HG02642 (cell line): Measurements from ENCODE around the gene VANGL2.
A peak's percentile ranks its signal among the peaks of the same experiment; 100 is the strongest.

Source experiments
- ATAC-seq: cut with Tn5 transposase; IDR thresholded peaks from one replicate; pipeline ENCODE4 v1.9.1; 2021; ENCODE audit warnings: mild to moderate bottlenecking; ENCODE audit not compliant: unreplicated experiment, poor library complexity

Gene VANGL2

DNA sequence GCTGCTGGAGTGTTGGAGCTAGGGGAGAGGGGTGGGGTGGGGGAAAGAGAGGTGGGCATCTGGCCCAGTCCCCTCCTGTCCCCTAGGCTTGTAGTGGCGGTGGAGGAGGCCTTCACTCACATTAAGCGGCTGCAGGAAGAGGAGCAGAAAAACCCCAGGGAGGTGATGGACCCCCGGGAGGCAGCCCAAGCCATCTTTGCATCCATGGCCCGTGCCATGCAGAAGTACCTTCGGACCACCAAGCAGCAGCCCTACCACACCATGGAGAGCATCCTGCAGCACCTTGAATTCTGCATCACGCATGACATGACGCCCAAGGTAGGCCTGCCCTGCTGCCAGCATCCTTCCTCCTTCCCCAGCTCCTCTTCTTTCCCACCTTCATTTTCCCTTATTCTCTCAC, 23.6 kb downstream of the VANGL2 start:
- ATAC-seq = no peak

DNA sequence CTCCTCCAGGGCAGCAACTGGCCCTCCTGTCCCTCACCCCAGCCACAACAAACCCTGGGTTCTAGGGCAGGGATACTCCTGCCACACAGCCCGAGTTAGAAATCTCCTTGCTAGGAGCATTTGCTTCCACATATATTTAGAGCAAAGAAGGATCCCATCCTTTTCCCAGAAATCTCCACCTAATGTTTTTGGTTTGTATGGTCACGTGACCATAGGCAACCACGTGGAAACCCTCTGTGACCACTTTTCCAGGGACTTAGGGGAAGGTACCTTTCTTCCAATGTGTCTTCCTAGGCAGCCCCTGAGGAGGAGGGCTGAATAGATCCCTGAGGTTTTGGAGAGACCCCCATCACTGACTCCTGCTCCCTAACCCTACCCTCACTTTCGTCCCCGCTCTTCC, 25.5 kb downstream of the VANGL2 start:
- ATAC-seq = no peak

DNA sequence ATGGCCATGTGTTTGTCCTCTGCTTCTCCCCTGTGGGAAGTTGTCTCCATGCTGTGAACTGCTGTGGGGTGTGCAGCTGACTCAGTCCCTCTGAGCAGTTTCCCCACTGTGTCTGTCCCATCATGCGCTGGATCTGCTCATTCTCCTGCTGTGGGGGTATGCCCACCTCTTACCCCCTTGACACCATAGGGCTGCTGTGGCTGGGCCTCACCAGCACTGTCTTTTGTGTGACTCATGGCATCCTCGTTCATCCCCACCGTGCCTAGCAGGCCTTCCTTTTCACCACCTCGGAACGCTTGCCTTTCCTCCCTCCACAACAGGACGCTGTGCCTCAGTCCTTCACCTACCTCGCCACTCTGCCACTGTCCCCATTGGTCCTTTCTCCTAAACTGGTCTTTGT, 27.3 kb downstream of the VANGL2 start:
- no peak for ATAC-seq

DNA sequence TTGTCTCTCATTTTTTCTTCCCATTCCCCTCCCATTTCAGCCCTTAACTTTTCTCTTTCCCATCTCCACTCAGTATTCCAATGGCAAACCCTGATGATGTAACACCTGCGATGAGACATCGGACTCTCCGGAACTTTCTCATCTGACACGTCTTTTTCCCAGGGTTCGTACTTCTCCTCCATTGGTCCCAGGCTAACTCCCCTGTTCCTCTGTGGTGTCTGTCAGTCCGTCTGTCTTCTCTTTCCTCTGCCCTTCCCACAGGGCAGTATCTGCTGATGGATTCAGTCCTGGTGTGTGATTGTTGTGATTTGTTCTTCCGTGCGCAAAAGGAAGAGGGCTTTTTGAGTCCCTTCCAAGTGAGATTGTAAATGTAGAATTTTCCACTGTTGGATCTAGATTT, 27.7 kb downstream of the VANGL2 start:
- ATAC-seq = no peak

DNA sequence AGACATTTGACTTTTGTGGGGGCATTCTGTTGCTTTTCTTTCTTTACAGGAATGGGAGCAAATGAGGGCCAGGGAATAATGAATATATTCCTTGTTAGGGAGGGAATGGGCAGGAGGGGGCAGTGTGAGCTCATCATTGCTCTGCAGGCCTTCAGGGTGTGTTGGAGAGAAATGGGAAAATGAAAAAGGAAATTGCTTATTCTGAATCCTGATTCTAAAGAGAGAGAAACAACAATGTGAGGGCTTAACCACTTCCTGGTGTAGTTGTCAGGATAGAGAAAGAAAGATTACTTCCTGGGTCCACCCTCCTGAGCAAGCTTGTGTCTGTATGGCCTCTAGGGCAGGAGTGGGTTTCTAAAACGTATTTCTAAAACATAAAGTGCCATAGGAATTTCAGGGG, 28.3 kb downstream of the VANGL2 start:
- ATAC-seq = peak; percentile 26

DNA sequence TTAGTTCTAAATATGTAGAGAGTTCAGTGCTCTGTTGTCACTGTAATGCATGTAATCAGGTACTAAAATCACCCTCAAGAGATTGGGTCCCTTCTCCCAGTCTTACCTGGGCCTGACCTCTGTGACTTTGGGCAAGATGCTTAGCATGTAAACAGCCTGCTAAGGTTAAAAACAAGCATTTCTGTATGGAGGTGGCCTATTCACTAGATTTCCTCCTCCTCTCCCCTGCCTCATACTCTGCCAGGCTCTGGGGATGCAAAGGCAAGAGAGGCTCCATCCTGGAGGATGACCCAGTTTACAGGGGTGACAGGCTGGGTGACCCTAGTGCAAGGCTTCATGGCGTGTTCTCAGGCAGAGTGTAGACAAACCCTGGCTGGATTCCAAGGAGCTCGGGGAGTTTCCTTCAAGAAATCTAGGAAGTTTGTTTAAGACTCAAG, 28.8 kb downstream of the VANGL2 start:
- peak; percentile 17 for ATAC-seq

DNA sequence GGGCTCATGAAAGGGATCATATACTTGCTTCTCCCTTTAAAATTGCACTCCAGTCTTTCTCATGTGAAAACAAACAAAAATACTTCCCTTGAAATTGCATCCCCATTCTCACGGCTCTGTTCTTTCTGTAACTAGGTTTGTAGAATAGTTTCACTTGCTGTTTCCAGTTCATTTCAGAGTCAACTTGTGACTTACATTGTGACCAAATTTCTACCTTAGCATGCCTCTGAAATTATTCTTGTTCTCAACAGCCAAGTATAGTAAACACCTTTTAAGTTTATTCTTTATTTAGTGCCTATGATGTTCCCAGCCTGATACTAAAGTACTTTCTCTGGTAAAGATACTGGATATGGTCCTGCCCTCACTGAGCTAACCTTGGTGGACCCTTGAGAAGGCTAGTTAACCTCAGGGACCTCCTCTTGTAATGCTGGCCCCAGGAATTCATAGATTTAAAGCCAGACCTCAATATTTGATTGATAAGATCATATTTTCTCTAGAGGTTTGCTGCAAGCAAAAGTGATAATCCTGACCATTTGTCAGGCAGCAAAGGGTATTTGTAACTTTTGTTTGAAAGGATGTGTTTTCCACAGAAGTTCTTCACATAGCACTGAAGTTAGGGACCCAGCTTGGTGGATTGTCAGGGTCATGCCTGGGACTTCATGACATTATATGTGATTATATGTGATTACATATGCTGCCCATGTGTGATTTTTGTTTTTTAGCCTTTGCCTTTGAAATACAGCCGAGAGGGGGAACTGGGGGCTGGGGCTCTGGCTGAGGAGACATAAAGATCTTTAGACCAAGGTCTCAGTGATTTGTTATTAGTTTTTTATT, 29.6 kb downstream of the VANGL2 start:
- peak; percentile 34 for ATAC-seq

DNA sequence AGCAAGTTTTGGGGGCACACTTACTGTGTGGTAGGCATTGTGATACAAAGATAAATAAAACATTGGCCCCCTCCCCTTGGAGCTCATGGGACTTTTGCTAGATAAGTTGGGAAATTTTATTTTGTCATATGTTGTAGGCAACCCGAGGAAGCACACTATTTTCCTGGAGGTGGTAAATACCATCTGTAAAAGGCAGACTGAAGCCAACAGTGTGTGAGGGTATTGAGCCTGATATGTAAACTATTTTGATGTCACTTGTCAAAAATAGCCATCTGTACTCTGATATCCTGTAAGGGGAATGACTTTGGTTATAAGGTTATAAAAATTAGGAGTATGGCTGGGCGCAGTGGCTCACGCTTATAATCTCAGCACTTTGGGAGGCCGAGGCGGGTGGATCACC, 30.6 kb downstream of the VANGL2 start:
- no peak for ATAC-seq

DNA sequence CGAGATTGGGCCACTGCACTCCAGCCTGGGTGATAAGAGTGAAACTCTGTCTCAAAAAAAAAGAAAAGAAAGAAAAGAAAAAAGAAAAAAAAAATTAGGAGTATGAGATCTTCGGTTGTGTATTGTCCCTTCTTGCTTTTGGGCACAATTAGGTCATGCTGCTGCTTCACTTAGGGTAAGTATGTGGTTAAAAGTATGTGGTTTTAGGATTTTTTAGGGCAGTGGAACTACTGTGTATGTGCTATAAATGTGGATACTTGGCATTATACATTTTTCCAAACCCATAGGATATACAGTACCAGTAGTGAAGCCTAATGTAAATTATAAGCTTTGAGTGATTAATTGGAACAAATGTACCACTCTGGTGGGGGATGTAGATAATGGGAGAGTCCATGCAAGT, 31.2 kb downstream of the VANGL2 start:
- ATAC-seq = no peak

DNA sequence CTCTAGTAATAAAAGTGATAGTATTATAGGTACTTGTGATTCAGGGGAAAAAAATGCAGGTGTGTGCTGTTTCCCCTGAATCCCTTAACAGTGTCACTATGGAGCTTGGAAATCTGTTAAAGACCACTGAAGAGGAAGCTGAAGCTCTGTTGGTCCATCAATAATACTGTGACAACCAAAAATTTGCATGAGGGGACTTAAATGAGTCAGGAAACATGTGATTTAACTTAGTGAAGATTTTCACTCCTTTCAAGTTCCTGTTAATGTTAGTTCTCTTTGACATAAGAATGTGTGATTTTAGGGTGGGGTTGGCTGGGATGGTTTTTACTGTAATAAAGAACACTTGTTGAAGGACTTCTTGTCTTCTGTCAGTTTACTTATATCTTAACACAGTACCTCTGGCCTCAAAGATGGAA, 32.0 kb downstream of the VANGL2 start:
- peak; percentile 54 for ATAC-seq

DNA sequence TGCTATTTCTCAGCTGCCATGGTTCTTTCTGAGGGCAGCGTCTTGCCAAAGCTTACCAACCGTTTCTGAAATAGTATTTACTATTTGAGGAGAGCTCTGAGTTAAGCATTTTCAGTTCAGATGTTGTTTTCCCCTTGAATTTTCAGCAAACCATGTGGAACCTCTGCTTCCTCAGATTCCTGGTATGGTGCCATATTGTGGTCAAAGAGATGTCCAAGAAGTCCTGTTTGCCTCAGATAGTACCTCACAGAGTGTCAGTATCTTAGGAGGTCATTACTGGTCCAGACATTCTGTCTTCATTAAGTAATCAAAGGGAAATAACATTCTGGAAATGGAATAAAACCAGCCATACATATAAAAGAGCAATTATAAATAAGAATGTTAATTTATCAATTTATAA, 36.6 kb downstream of the VANGL2 start:
- ATAC-seq = no peak

DNA sequence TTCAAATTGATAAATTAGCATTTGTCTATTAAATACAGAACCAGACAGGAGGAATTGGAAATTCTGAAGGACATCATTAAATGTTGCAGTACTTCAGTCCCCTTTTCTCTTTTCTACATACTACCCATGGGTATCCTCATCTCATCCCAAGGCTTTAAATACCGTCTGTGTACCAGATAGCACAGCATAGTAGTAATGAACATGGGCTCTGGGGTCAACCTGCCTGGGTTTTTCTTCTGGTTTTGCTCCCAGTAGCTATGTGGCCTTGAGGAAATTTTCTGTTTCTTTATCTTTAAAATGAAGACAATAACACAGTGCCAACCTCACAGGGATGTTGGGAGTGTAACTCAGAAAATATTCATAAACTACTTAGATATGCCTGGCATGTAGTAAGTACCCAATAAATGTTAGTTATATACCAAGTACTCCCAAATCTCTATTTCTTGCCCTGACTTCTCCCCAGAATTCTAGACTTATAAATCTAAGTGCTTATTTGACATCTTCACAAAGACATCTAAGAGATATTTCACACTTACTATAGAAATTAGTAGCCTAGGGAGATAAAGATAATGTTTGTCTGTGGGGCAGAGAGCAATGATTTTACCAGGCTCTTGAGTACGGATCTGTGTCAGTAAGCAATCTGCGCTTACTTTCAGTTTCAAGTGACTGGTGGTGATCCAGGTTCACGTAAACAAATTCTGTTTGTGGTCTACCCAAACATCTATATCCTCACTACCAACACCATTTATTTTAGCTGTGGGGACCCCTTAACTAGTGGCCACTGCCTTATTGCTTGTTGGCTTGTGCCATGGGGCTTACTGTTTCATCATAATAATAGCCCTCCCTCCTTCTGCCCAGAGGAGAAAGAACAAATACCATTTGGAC, 37.3 kb downstream of the VANGL2 start:
- peak; percentile 71 for ATAC-seq

DNA sequence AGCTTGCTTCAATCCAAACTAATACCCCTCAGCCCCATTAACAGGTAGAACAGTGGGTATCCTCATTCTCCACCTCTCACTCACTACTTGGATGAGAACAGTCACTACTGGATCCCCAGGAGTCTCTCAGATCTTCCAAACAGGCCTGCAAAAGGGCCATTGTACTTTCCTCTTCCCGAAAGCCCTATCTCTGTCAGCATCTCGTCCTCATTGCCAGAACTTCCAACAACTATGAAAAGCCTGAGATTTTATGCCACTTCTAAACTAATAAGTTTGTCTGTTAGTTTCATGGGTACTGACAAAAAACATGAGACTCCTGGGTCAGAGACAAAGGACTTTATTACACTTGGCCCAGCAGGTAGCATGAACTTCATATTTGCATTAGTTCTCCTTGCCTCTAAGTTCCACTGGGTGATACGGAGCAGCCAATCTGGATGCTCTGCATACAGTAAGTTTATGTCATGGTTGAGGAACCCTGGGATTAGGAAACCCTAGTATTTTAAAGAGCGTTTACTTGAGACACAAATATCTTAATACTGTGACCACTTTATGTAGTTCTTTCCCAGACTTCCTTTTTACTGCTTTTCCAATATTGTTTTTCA, 38.1 kb downstream of the VANGL2 start:
- peak; percentile 20 for ATAC-seq

DNA sequence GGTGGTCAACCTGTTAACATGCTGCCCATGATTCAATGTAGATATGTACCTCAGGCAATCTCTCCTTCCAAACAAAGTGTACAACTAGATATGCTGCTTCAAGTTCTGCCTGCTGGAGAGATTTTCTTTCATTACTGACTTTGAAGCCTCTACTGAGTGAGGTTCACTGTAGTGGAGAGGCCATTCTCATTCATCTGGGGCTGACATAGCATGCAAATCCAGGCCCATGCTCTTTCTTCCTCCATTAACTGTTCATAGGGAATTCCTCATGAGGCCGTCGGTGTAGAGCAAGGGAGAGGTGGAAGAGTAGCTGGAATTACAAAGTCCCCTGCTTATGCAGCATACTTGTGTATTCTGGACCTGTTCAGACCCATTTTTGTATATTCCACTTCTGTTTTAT, 38.6 kb downstream of the VANGL2 start:
- no peak for ATAC-seq

DNA sequence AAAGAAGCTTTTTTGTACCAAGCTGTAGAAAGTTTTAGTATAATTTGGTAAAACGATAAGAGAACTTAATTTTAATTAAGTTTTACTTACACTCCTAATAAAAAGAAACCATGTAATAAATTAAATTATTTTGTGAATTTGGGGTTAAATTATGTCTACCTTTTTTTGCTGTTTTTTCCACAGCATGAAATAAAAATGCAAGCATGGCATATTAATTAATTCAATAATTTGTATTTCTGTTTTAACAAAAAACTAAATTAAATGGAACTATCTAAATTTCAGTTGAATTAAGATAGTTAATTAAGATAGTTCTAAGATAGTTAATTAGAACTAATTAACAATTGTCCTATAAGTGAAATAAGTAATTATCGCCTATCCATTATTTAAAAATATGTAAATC, 39.4 kb downstream of the VANGL2 start:
- ATAC-seq = no peak

DNA sequence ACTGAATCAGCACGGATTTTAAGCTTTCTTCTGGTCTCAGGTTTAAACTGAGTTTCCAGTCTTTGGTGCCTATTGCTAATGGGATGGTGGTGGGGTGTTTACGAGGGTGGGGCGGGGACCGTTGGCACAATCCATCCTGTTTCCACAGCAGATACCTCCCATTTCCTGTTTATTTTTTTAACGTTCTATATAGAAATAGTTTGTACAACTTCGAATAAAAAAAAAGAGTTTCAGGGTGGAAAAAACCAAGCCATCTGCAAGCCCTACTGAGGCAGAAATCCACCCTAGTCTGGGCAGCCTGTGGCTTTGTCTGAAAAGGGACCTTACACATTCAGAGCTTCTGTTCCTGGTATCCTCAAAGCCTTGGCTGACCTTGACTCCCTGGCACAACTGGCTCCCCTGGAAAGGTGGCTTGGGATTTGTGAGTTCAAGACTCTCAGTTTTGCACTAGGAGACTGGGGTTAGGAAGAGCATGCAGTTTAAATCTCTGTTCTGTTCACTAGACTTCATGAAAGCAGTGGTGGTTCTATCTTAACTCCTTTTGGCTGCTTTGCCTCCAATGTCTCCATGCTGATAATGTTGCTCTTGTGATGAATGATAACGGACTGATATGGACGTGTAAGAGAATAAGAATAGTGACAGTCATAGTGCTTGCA, 46.7 kb downstream of the VANGL2 start:
- no peak for ATAC-seq

DNA sequence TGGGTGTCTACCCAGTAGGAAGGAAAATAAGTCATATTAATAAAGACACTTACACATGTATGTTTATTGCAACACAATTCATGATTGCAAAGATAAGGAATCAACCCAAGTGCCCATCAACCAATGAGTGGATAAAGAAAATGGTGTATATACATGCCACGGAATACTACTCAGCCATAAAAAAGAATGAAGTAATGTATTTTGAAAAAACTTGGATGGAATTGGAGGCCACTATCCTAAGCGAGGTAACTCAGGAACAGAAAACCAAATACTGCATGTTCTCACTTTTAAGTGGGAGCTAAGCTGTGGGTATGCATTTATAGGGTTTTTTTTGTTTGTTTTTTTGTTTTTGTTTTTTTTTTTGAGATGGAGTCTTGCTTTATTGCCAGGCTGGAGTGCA, 49.1 kb downstream of the VANGL2 start:
- no peak for ATAC-seq

DNA sequence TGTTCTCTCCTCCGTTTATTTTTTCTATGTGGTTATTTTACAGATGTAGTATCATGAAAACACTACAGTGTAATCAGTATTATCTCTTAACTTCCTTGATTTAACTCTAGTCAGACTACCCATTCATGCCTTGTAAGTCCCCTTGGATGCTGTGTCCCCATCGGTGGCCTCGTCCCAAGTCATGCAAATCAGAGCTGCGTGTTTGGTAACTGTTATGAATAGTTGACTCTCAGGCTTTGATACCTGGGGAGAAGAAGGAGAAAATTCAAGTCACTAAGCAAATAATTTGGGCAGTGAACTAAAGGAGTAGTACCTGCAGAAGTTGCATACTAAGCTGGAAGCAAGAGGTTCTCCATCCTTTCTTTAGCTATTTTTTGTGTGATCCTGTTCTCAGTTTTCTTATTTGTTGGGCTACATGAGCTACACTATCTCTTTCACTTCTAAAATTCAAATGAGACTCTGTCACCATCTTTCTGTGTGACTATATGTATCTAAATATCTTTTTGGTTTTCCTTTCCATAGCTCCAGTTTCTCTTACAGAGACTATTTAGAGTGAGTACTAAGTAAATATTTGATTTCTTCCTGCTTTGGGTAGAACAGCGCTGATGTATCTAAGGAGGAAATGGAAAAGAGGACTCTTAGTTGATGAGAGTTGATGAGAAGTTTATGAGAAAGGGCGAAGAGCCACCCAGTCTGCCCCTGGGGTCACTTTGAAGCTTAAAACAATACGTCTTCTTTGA, 50.9 kb downstream of the VANGL2 start:
- peak; percentile 42 for ATAC-seq

DNA sequence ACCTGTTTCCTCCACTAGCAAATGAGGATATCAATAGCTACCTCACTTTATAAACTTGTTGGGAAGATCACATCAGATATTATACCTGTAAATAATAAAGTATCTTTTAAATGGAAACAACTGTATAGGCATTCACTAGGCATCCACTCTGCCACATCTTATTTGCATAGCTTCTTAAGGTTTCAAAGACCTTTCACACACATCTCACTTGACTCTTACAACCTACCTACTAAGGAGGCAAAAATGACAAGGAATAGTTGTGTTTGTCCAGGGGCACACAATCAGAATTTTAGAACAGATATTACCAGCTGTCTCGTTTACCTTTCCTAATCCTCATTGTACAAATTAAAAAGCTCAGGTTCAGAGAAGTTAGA, 51.5 kb downstream of the VANGL2 start:
- peak; percentile 35 for ATAC-seq

DNA sequence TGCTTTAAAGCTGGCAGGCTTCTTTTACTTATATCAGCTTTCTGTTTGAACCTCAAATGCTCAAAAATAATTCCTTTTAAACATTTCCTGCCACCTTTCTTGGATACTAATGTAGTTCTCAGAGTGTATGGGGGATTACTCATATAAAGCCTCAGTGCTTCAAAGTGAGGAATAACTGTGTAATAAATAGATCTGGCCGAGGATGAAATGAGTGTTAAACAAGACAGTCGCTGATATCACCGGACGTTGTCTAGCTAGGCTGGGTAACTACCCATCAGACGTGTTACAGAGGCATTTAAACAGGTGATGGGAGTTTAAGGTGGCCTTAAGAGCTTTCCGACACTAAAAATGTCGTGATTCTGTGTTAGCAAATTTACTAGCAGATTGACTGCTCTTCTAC, 53.1 kb downstream of the VANGL2 start:
- peak; percentile 46 for ATAC-seq
